Measurements from ENCODE around the gene ASTN2.

The ASTN2 gene

DNA sequence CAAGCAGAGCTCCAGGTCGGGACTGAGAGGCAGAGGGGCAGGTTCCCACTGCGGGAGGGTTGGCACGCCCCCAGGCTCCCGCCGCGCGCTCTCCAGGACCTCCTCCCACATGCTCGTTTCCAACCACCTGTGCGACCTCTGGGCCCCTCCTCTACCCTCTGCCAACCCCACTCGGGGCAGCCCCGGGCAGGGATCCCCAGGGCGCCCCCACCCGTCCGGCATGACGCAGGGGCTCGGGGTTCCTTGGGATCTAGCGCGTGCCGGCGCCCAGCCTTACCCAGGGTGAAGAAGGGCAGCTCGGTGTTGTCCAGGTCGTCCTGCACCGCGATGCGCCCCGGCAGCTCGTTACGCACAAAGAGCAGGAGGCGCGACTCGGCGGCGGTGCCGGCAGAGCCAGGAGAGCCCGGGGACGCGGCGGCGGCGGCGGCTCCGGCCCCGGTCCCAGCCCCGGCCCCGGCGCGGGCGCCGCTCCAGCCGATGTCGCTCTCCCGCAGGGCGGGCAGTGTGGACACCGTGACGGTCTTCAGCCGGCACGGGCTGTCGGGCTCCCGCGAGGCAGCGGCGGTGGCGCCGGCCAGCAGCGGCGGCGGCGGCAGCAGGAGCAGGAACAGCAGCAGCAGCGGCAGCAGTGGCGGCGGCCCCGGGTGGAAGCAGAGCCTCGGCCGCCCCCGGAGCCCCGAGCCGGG, 494 bp downstream of the ASTN2 start:
- DNase-seq = no peak

DNA sequence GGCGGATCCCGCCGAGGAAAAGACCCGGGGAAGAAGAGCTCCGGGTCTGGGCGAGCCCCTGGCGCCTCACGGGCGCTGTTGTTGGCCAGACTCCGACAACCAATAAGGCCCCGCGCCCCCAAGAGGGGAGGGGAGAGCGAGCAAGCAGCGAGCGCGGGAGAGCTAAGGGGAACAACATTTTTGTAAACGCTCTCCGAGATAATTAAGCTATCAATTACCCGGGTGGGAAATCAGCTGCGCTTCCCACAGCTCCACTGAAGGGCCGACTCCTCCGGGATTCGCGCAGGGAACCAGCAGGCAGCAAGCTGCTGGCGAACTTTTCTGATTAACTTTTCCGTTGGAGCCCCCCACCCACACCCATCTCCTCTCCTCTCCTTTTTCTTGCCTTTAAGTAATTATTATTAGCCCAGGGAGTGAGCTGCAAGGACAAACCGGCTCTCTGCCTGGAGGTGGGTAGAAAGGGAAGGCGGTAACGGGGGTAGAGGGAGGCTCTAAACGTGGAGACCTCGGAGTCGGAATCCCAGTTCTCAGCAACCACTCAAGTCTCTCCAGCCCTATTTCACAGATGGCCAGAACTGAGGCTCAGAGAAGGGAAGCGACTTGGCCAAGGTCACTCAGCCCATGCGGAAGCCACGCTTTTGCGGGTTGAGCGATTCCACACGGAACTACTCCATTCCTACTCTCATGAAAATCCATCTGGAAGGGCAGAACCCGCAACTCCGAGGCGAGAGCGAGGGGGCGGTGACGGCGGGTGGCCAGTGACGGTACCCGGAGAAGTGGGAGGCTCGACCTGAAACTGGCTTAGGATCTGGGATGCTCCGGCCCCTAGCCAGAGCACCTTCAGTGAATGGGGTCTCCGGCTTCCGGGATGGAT, 1.3 kb downstream of the ASTN2 start:
- DNase-seq = no peak

DNA sequence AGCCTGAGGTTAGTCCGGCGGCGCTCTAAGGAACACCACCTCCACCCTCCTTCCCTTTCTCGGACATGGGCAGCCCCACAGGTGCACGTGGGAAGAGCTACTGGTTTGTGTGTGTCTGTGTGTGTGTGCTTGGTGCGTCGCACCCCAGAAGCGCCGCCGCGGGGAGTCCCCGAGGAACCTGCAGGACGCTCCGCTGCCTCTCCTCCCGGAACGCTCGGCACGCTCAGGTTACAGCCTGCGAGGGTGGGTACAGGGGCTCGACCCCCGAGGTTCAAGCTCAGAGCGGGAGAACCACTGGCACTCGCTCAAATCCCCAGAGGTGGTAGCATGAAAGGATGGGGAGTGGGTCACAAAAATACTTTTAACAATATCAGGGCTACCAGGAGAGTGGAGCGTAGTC, 2.0 kb downstream of the ASTN2 start:
- no peak for DNase-seq

GRCh38 chr9:117412006-117412715, 2.7 kb downstream of the ASTN2 start:
- no peak for DNase-seq

DNA sequence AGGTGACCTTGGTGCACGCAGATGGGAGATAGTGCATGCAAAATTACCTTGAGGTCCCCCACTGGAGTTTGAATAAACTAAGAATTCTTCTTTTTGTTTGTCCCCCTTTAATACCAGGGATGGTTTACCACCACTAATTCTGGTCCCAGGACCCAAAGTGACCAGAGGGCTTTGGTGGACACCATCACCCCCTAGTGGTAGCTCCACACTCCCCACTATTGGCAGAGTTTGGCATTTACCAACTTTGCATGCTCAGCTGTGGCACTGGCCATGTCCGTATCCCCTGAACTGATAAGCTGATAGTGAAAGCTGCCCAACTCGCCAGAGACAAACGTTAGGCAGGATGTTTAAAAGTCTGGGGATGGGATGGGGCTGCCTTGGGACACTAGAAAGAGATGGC, 3.3 kb downstream of the ASTN2 start:
- no peak for DNase-seq

- DNase-seq = no peak
Observed at GRCh38 chr9:117409321-117409720, 5.5 kb downstream of the ASTN2 start.

- no peak for DNase-seq
Observed at GRCh38 chr9:117407436-117408022, 7.3 kb downstream of the ASTN2 start.

DNA sequence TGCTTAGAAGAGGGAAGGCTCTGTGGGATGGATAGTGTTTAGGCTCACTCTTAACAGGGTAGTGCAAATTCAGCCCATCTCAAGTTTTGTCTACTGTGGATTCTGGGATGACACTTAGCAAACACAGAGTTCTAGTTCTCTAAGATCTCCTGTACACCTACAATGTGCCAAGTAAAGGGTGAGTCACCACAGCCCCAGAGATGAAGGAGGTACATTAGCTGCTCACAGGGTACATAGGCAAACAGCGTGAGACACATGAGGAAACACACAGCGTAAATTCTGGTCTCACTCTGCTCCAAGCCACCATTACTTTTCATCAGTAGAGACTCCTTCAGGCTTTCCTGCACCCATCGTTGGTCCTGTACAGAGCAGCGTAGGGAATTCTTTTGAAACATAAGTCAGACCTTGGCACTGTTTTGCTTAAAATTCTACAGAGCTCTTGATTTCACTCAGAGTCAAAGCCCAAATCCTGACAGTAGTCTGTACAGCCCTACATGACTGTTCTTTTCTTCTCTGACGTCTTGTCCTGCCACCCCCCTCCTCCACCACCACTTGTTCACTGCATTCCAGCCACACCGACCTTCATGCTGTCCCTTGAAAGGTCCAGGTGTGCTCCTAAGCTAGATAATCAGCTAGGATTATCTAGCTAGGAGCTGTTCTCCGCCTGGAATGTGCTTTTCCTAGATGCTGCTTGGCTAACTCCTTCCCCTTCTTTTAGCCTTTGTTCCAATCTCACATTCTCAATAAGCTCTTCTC, 8.7 kb downstream of the ASTN2 start:
- no peak for DNase-seq

GRCh38 chr9:117403848-117404247, 11.0 kb downstream of the ASTN2 start:
- no peak for DNase-seq

DNA sequence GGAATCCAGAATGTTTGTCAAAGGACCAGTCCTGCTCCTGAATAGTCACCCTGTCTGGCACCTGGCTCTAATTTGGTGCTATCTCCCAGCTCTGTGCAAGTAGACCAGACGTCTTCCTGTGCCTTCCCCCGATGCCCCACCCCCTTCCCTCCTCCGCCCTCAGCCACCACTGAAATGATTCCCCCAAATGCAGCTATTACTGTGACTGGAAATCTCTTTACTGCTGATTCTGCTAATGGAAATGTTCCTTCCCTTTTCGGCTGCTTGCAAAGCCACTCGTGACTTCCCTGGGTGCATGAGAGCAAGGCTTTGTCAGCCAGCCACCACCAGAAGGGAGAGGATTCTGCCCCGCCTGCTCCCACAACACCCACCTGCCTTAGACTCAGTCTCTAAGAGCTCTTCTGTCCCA, 11.4 kb downstream of the ASTN2 start:
- no peak for DNase-seq

GRCh38 chr9:117400171-117400570, 14.7 kb downstream of the ASTN2 start:
- DNase-seq = no peak

DNA sequence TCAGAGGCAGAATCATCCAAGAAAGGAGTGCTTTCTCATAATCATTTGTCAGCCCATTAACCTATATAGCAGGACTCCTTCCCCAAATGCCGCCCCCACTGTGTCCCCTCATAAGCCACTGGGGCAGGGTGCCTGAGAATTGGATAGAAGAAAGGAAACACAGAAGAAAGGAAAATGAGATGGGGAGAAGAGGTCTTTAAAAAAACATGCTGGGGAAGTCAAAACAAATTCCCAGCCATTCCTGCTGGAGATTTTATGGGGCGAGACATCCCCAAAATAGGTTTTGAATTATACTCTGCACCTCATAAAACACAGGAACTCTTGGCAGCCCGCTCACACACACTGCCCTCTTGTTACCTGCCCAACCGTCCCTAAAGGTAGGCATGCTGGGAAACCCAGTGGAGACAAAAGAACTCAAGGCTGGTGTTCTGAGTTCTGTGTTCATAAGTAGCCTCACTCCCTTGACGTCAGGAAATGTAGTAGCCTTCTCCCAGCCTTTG, 19.7 kb downstream of the ASTN2 start:
- no peak for DNase-seq

- DNase-seq = no peak
Observed at GRCh38 chr9:117394655-117395054, 20.2 kb downstream of the ASTN2 start.

GRCh38 chr9:117392992-117393391, 21.9 kb downstream of the ASTN2 start:
- no peak for DNase-seq

DNA sequence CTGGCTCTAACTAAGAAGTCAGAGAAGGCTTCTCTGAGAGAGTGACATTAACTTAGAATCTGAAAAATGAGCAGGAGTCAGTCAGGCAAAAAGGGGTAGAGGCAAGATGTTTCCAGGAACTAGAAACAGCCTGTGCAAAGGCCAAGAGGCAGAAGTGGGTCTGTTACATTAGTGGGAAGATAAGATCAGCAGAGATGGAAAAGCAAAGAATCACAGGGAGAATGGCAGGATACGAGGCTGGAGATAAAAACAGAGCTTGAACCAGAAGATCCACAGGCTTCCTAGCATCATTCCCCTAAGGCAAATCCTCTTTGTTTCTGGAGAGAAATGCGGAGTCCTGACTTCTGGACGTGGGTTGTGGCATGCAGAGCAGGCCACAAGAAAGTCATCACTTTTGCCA, 27.4 kb downstream of the ASTN2 start:
- no peak for DNase-seq

- DNase-seq = no peak
Observed at GRCh38 chr9:117379341-117379740, 35.5 kb downstream of the ASTN2 start.

DNA sequence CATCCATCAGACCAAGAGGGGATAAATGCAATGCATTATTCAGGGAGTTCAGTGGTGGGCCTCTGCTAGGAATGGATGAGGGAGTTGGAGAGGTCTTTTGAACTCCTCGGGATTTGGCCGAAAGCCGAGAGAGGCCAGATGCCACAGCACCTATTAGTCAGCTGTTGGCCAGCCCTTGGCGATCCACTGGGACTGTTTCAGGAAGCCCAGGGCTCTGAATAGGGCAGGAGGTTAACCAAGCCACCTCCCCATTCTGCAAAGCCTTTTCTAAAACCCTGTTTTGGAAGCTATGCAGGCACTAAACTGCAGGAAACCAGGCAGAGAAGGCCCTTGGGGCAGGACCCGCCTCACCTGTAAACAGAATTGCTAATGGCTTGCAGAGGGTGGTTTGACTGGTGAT, 37.8 kb downstream of the ASTN2 start:
- DNase-seq = no peak

GRCh38 chr9:117375956-117376355, 38.9 kb downstream of the ASTN2 start:
- no peak for DNase-seq

GRCh38 chr9:117374076-117374725, 40.7 kb downstream of the ASTN2 start:
- no peak for DNase-seq

- no peak for DNase-seq
Observed at GRCh38 chr9:117368684-117369230, 46.1 kb downstream of the ASTN2 start.

DNA sequence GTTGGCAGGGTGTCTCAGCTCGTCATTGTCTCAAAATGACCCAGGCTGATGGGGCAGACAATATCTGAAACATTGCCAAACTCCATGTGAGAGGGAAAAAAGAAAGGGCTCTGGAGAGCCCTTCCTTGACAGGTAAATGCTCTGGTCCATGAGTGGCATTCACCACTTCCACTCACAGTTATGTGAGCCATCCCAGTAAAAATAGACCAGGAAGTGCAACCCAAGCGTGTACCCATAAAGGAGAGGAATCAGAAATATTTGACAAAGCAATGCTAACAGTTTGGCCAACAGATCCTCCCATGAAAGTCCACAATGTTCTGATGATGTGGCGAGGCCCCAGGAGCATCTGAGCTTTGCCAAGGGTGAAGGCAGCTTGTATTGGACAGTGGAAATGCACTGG, 49.4 kb downstream of the ASTN2 start:
- no peak for DNase-seq

GRCh38 chr9:117363006-117363405, 51.9 kb downstream of the ASTN2 start:
- no peak for DNase-seq
